Measurements from ENCODE around the gene CIB2. TPM values are rescaled to one million over a fixed set of nuclear protein-coding genes. Genes with fewer than 3 reads are reported as not detected.

The CIB2 gene
- total RNA-seq, 2 experiments from 2014 or later = 0.82 to 1.7 TPM

- no peaks in the 10 kb centered on the region for H3K27me3 ChIP-seq (ENCODE audit: control insufficient read depth in 1 of 2, insufficient read depth in 2 of 2, low read length in 2 of 2)
- Mint-ChIP-seq H3K9me3 (no peaks in the 10 kb centered on the region), H3K27ac (no peak within 1 kb of the TSS), H3K4me1 (ENCODE audit: low read depth) (peaks cover 47% of the 10 kb centered on the region), H3K27me3 (no peaks in the 10 kb centered on the region), H3K4me3 (peak within 1 kb of the TSS; percentile 99), H3K36me3 (ENCODE audit: low read depth) (peaks cover 26% of the 10 kb centered on the region)
- ATAC-seq (ENCODE audit: poor library complexity) (peak; percentile 73), DNase-seq (peak; percentile 46 to 88 (median 66))
- H3K9me3 ChIP-seq (ENCODE audit: control insufficient read depth in 1 of 2, insufficient read depth in 1 of 2, low read length in 2 of 2) = no peaks in the 10 kb centered on the region
- H3K27ac ChIP-seq (ENCODE audit: low read depth in 1 of 2, low read length in 2 of 2) = peak within 1 kb of the TSS; percentile 68 to 75
- CTCF ChIA-PET = interaction anchor here (1.1 to 1.5 kb wide), 4 partner anchors 26 to 77 kb away, joined by 3 to 6 read pairs (median 4); no protein-coding TSS in a partner anchor
- TF ChIP-seq CTCF (IDR thresholded peaks at IDR 0.05) = no peak
- H3K4me1 ChIP-seq (ENCODE audit: insufficient read depth, low read length) = peaks cover 48% of the 10 kb centered on the region
- POLR2A ChIA-PET = interaction anchor here (0.6 to 14.8 kb wide), 7 partner anchors 8 to 45 kb away, joined by 3 to 304 read pairs (median 5); no protein-coding TSS in a partner anchor
- no peaks in the 10 kb centered on the region for H3K36me3 ChIP-seq (ENCODE audit: insufficient read depth, low read length)
- intact Hi-C loops (cut with DNase I, micrococcal nuclease) = loop anchor here (1.0 to 5.0 kb wide), 5 partner anchors 26 to 220 kb away; partner anchors contain the start of gene SKIC8 (in 1 of the 2)
- H3K4me3 ChIP-seq (ENCODE audit: low read length) = peak within 1 kb of the TSS; percentile 96
These were observed 54.0 kb downstream of the CIB2 start, which contains the start of gene TBC1D2B for GRCh38 chr15:78077053-78077870. TSS of gene TBC1D2B (minus strand) at chr15:78077711. CDS start at chr15:78077652, 59 bp downstream.

GRCh38 chr15:78076231-78077052 is 54.8 kb downstream of the CIB2 start:
- Histone ChIP-seq H3K4me3 (ENCODE audit: low read length) (peak overlapping the region; percentile 96), H3K27me3 (ENCODE audit: control insufficient read depth in 1 of 2, insufficient read depth in 2 of 2, low read length in 2 of 2) (no peaks in the 10 kb centered on the region), H3K36me3 (ENCODE audit: insufficient read depth, low read length) (no peaks in the 10 kb centered on the region), H3K9me3 (ENCODE audit: control insufficient read depth in 1 of 2, insufficient read depth in 1 of 2, low read length in 2 of 2) (no peaks in the 10 kb centered on the region), H3K27ac (ENCODE audit: low read depth in 1 of 2, low read length in 2 of 2) (peak overlapping the region; percentile 68 to 75), H3K4me1 (ENCODE audit: insufficient read depth, low read length) (peaks cover 53% of the 10 kb centered on the region)
- intact Hi-C loops (cut with DNase I, micrococcal nuclease) = loop anchor here (1.0 to 5.0 kb wide), 5 partner anchors 26 to 221 kb away; partner anchors contain the start of gene SKIC8 (in 1 of the 2)
- Mint-ChIP-seq H3K27ac (no peak overlapping the region), H3K4me1 (ENCODE audit: low read depth) (peaks cover 54% of the 10 kb centered on the region), H3K36me3 (ENCODE audit: low read depth) (peaks cover 26% of the 10 kb centered on the region), H3K4me3 (peak overlapping the region; percentile 99), H3K27me3 (no peaks in the 10 kb centered on the region), H3K9me3 (no peaks in the 10 kb centered on the region)
- ATAC-seq (ENCODE audit: poor library complexity) = no peak
- no peak for TF ChIP-seq CTCF (IDR thresholded peaks at IDR 0.05)
- ChIA-PET POLR2A (interaction anchor here (0.9 to 14.8 kb wide), 6 partner anchors 8 to 47 kb away, joined by 3 to 304 read pairs (median 7); no protein-coding TSS in a partner anchor), CTCF (interaction anchor here (1.0 to 1.5 kb wide), 5 partner anchors 24 to 42 kb away, joined by 3 to 5 read pairs (median 3); no protein-coding TSS in a partner anchor)
- peak in 1 of 14 experiments; percentile 23 for DNase-seq
